ENCODE data around the gene LYSET. TPM values are rescaled to one million over a fixed set of nuclear protein-coding genes. Genes with fewer than 3 reads are reported as not detected.

LYSET gene
- total RNA-seq, 2 experiments from 2014 or later, result 12.0 to 19.7 TPM

- ChIA-PET POLR2A (interaction anchor here (0.6 kb wide), 3 partner anchors 45 to 335 kb away, joined by 3 to 5 read pairs (median 3); no protein-coding TSS in a partner anchor), CTCF (ENCODE audit: unreplicated experiment) (interaction anchor here (1.0 kb wide), 1 partner anchor 47 kb away, joined by 4 read pairs; no protein-coding TSS in a partner anchor)
- intact Hi-C loops (cut with micrococcal nuclease; ENCODE audit: unreplicated experiment), result no loop called here
- no TSS peak for BruUV-seq (replicated peaks)
- DNase-seq (ENCODE audit: low spot score), result peak; percentile 36
- Histone ChIP-seq H3K9me3 (ENCODE audit: low read length) (no peaks in the 10 kb centered on the region), H4K20me1 (ENCODE audit: insufficient read depth, low read length) (no peaks in the 10 kb centered on the region), H3K4me1 (ENCODE audit: insufficient read depth, low read length, poor library complexity, severe bottlenecking) (no peaks in the 10 kb centered on the region), H3K4me2 (ENCODE audit: low read length) (no peak overlapping the region), H2AFZ (ENCODE audit: low read length) (no peak overlapping the region), H3K9me2 (ENCODE audit: insufficient read depth, low read length) (no peaks in the 10 kb centered on the region), H3K79me2 (ENCODE audit: insufficient read depth, low read depth, low read length) (no peaks in the 10 kb centered on the region), H3K27ac (ENCODE audit: low read depth, low read length, poor library complexity, severe bottlenecking) (no peak overlapping the region), H3K36me3 (ENCODE audit: insufficient read depth, low read length) (no peaks in the 10 kb centered on the region), H3K4me3 (ENCODE audit: low read depth, low read length, poor library complexity, severe bottlenecking) (no peak overlapping the region)
- no peak for TF ChIP-seq EZH2phosphoT487 (IDR thresholded peaks at IDR 0.05; ENCODE audit: borderline replicate concordance, low read depth, low read length)
- peak; percentile 66 for TF ChIP-seq CTCF (conservative IDR thresholded peaks at IDR 0.05; ENCODE audit: low read length)
Measured at GRCh38 chr14:93160353-93160801, 24.7 kb upstream of the LYSET start.

GRCh38 chr14:93161411-93161940 is 23.6 kb upstream of the LYSET start:
- Histone ChIP-seq H3K9me2 (ENCODE audit: insufficient read depth, low read length) (no peaks in the 10 kb centered on the region), H3K36me3 (ENCODE audit: insufficient read depth, low read length) (no peaks in the 10 kb centered on the region), H4K20me1 (ENCODE audit: insufficient read depth, low read length) (no peaks in the 10 kb centered on the region), H3K4me1 (ENCODE audit: insufficient read depth, low read length, poor library complexity, severe bottlenecking) (no peaks in the 10 kb centered on the region), H3K27ac (ENCODE audit: low read depth, low read length, poor library complexity, severe bottlenecking) (no peak overlapping the region), H3K4me3 (ENCODE audit: low read depth, low read length, poor library complexity, severe bottlenecking) (no peak overlapping the region), H3K79me2 (ENCODE audit: insufficient read depth, low read depth, low read length) (no peaks in the 10 kb centered on the region), H3K9me3 (ENCODE audit: low read length) (no peaks in the 10 kb centered on the region), H2AFZ (ENCODE audit: low read length) (no peak overlapping the region), H3K4me2 (ENCODE audit: low read length) (no peak overlapping the region)
- BruUV-seq (replicated peaks), result no TSS peak
- intact Hi-C loops (cut with micrococcal nuclease; ENCODE audit: unreplicated experiment), result no loop called here
- ChIA-PET CTCF (ENCODE audit: unreplicated experiment) (interaction anchor here (1.0 kb wide), 1 partner anchor 48 kb away, joined by 4 read pairs; no protein-coding TSS in a partner anchor), POLR2A (no interaction called here)
- TF ChIP-seq CTCF (conservative IDR thresholded peaks at IDR 0.05; ENCODE audit: low read length) (no peak), EZH2phosphoT487 (IDR thresholded peaks at IDR 0.05; ENCODE audit: borderline replicate concordance, low read depth, low read length) (no peak)
- no peak for DNase-seq (ENCODE audit: low spot score)

GRCh38 chr14:93163564-93163963 is 21.6 kb upstream of the LYSET start:
- no TSS peak for BruUV-seq (replicated peaks)
- CTCF ChIA-PET (ENCODE audit: unreplicated experiment), result no interaction called here
- no peaks in the 10 kb centered on the region for H3K9me3 ChIP-seq (ENCODE audit: low read length)

More at GRCh38 chr14:93163564-93163963, 21.6 kb upstream of the LYSET start:
- Histone ChIP-seq H3K27ac (ENCODE audit: low read depth, low read length, poor library complexity, severe bottlenecking) (no peak overlapping the region), H3K79me2 (ENCODE audit: insufficient read depth, low read depth, low read length) (no peaks in the 10 kb centered on the region), H3K4me3 (ENCODE audit: low read depth, low read length, poor library complexity, severe bottlenecking) (no peak overlapping the region), H3K4me2 (ENCODE audit: low read length) (no peak overlapping the region), H3K4me1 (ENCODE audit: insufficient read depth, low read length, poor library complexity, severe bottlenecking) (no peaks in the 10 kb centered on the region), H4K20me1 (ENCODE audit: insufficient read depth, low read length) (no peaks in the 10 kb centered on the region), H3K9me2 (ENCODE audit: insufficient read depth, low read length) (no peaks in the 10 kb centered on the region), H3K36me3 (ENCODE audit: insufficient read depth, low read length) (no peaks in the 10 kb centered on the region), H2AFZ (ENCODE audit: low read length) (no peak overlapping the region)
- no peak for DNase-seq (ENCODE audit: low spot score)
- 0 out of 2 replicates have a peak, but pooled peaks have one; percentile 15 for TF ChIP-seq CTCF (conservative IDR thresholded peaks at IDR 0.05; ENCODE audit: low read length)
- TF ChIP-seq EZH2phosphoT487 (IDR thresholded peaks at IDR 0.05; ENCODE audit: borderline replicate concordance, low read depth, low read length), result no peak
- intact Hi-C loops (cut with micrococcal nuclease; ENCODE audit: unreplicated experiment), result no loop called here
- POLR2A ChIA-PET, result interaction anchor here (0.5 kb wide), 1 partner anchor 20 kb away, joined by 3 read pairs; no protein-coding TSS in a partner anchor

Measured in OCI-LY7 (cell line).